ENCODE measurements around the gene FRMPD4.

Gene FRMPD4

DNA sequence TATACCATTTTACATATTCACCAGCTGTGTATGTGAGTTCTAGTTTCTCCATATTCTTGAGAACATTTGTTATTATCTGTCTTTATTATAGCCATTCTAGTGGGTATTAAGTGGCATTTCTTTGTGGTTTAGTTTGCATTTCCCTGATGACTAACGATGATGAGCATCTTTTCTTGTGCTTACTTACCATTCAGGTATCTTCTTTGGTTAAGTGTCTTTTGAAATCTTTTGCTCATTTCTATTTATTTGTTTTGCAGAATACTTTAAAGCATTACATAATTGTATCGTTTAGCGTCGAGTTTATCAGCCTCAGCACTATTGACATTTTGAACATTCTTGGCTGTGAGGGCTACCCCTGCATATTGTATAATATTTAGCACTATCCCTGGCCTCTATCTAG, 85.4 kb downstream of the FRMPD4 start:
- no peak for DNase-seq

DNA sequence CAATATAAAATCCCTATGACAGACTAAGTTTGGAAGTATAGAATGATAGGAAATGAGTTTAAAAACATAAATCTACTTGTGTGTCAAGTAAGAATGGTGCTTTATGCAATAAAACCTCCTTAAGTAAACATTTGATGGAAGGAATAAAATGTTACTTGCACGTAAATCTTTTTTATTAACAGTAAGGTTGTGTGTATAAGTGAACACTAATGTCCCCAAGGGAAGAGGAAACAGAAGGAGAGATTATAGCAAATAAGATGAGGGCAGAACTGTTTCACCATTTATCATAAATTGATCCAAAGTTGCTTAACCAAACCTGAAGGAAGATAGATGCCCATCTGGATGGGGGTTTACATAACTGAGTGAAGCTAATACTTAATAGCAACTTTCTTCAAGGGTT, 86.8 kb downstream of the FRMPD4 start:
- DNase-seq = no peak

DNA sequence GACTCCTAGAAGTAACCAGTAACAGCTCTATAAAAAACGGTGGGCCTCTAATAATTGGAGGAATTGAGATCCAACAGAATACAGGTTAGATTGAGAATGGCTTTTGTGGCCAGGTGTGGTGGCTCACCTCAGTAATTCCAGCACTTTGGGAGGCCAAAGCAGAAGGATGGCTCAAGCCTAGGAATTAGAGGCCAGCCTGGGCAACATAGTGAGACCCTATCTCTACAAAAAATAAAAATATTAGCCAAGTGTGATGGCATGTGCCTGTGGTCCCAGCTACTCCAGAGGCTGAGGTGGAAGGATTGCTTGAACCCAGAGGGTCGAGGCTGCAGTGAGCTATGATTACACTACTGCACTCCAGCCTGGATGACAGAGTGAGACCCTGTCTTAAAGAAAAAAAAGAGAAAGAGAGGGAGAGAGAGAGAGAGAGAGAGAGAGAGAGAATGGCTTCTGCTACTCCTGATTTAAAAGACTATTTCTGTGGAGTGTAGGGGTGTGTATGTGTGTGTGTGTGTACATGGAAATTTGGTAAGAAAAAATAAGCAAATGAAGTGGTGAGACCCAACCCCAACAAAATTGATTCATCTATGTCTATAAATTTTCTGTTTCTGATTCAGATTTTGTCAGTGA, 89.3 kb downstream of the FRMPD4 start:
- DNase-seq = no peak

DNA sequence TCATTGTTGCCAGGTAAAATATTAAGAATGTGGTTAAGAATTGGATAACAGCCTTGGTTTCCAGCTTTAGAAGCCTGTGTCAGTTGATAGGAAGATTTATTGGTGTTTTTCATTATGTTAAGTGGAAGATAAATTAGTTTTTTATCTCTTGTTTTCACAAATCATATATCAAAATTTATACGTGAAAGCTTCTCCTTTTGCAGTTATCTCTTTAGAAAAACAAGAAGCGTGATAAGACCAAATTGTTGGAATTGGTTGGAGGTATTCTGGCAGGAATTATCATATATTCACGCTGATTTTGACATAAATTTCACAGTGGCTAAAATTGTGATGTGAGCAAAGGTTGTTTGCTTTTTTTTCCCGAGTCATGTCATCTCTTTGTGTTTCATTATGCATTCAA, 90.6 kb downstream of the FRMPD4 start:
- no peak for DNase-seq

DNA sequence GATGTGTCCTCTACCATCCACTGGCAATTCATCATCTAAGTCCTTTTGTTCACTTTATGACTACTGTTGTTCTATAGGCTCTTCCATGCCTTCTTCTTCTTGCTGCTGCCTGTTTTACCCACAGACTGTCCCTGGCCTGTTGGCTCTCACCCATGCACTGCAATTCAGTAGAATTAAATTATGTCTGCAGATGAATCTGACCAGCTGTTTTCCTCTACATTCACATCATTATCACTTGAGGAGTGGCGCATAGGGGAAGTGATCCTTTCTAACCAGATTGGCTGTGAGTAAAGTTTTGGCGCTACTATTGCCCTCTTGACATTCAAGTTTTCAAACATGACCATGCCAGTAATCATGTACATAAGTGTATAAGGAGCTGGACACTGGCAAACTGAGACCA, 91.7 kb downstream of the FRMPD4 start:
- DNase-seq = no peak

DNA sequence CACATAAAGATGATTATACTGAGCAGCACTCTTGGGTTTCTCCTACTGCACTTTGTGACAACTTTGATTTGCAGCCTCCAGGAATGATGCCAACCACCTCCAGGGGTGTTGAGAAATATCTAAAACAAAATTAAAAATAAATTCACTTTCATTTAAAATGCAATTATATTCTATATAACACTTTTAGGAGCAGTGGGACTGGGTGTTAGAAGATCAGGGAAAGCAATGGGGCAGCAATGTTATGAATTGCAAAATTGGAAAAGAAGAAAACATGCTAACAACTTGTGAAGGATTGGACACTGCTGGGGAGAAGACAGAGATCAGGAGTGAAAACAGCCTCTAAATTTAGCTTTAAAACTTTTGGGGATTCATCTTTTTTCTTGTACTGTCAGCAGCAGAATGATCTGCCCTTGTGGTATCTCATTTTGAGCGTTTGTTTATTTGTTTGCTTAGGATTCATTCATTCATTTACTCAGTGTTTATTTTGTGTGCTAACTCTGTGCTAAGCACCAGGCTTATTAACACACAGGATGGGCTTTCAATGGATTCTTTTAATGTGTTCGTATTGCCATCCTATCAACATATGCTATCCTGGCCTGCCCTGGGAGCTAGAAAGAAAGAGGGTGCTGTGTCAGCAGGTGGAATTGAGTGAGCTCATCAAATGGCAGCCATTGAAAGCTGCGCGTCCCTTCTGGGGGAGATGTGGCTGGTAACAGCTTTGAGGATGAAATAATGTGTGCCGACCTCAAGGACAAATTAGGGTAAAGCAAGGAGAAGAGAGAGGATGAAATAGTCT, 96.5 kb downstream of the FRMPD4 start:
- no peak for DNase-seq

DNA sequence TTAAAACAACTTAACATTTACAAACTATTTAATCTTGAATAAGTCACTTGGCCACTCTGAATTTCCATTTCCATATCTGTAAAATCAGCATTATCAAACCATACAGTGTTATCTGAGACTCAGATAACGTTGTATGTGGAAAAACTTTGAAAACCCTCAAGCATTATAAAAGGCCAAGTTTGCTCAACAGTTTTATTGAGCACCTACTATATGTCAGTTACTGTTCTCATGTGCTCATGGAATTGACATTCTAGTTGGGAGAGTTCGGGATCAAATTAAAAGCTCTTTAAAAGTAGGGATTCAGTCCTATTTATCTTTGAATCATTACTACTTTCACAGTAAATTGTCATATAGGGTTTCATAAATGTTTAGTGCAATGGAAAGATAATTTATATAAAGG, 97.9 kb downstream of the FRMPD4 start:
- DNase-seq = no peak

DNA sequence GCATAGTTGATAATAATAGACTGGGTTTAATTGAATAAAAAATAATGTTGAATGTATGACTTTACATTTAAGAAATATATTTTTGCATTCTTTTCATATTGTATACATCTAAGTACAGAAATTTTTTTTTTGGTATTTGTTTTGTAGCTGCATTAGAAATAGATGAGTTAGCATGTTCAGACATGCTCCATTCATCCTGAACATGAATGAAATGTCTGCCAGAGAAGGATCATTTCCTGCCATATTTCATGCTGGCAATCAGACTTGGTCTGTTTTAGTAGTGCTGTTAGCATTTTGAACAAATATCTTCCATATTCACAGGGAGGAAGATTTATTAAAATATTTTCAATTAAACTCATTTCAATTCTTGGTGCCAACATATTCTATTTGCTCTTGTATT, 98.9 kb downstream of the FRMPD4 start:
- DNase-seq = no peak

DNA sequence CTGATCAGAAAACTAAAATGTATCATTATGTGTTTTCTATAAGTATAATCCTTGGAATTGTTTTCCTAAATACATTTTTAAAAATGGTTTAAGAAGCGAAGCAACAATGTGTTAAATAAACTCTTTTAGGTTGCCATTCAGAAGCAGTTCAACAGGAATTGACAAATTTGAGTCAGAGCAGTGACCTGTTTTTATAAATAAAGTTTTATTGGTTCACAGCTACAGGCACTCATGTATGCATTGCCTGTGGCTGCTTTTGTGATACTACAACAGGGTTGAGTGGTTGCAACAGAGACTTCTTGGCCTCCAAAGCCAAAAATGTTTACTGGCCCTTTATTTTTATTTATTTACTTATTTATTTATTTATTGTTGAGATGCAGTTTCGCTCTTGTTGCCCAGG, 99.5 kb downstream of the FRMPD4 start:
- no peak for DNase-seq

DNA sequence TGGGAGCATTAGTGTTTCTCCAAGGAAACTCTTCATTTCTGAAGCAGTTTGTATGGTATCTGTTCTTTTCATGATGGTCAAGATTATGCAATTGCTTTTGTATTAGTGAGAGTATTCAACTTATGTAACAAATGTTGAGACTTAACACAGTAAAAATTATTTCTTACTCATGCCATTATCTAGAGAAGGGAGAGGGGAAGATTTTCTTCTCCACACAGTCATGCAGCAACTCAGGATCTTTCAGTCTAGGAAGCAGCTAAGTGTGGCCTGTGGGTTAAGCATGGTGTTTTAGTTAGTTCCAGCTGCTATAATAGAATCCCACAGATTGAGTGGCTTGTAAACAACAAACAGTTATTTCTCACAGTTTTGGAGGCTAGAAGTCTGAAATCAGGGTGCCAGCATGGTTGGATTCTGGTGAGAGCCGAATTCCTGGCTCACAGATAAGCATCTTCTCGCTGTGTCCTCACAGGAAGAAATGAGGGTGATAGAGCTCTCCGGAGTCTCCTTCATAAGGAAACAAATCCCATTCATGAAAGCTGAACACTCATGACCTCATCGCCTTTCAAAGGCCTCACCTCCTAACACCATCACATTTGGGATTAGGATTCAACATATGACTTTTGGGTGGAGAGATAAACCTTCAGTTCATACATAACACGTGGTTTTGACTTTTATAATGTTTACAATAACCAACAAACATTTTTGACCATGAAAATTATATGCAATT, 101.2 kb downstream of the FRMPD4 start:
- DNase-seq = no peak

DNA sequence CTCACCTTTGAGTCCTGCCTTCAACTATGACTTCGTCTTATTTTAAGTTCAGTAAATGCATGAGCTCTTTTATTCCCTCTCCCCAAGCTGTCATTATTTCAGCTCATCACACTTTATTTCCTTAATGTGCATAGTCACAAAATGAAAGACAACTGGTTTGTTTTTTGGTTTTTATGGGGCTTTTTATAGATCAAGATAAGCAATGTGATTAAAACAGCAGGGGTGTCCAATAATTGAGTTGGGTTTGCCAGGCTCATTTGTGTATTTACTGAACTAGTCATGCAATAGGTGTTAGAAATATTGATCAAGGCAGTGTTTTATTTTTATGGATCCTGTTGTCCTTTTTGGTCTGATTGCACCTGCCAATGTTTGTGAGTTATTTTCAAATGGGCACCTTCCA, 102.2 kb downstream of the FRMPD4 start:
- DNase-seq = no peak

DNA sequence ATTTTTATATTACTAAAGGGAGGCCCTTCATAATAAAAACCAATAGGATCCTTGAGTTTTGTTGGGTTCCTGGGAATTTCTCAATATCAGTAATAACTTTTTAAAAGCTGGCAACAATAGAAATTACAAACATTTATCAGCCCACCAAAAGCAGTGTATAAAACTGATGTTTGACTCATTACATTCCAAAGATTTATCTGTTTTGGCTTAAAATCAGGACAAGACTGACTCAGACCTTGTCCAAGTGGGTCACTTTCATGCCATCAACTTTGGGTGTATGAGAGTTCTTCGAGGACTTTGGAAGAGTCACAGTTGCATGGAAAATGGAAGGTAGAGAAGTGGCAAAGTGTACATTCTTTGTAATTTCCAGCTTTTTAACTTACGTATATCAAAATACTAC, 102.8 kb downstream of the FRMPD4 start:
- DNase-seq = no peak

DNA sequence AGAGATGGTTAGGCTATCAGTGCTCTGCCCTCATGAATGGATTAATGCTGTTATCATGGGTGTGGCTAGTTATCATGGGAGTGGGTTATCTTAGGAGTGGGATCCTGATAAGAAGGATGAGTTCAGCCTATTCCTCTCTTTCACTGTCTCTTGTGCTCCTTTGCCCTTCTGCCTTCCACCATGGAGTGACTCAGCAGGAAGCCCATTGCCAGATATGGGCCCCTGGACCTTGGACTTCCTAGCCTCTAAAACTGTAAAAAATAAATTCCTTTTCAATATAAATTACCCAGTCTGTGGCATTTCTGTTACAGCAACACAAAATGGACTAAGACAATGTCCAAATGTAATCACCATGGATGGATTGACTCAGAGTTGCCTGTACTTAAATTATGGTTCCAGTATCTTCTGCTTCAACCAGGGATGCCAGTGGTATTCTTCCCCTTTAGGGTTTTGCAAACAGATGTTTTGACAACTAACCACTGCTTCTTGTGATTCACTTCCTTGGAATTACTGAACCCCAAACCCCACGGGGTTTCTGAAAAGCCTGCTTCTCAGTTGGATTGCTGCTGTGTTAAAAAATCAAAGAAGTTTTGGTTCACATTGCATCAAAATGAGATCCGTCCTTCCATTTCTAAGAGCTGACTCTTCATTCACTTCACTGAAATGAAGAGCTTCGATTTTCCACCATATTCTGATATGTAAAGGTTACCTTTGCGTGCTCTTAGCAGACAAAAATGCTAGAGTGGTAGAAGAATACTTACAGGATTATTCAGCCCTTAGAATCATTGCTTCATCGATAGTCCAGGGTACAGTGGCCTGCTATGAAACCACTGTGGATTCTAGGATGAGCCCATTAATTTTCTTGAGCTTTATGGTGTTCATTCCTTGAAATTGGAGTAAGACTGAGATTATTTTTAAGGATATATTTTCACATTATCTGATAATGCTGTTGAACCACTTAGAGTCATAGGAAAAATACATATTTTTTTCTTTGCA, 107.7 kb downstream of the FRMPD4 start:
- no peak for DNase-seq

DNA sequence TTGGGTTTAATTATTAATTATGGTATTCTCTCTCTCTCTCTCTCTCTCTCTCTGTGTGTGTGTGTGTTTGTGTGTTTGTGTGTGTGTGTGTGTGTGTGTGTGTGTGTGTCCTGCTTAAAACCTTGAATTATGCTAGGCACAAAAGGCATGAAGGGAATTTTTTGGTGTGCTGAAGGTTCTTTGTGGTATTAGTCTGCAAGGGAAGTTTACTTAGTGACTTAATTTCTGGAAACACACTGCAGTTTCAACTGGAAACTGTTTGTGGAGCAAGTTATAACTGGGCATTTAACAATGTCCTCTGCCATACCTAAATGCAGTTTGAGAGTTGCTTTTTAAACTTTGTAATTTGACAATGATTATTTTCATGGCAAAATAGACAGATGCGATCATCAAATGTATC, 111.7 kb downstream of the FRMPD4 start:
- DNase-seq = no peak

DNA sequence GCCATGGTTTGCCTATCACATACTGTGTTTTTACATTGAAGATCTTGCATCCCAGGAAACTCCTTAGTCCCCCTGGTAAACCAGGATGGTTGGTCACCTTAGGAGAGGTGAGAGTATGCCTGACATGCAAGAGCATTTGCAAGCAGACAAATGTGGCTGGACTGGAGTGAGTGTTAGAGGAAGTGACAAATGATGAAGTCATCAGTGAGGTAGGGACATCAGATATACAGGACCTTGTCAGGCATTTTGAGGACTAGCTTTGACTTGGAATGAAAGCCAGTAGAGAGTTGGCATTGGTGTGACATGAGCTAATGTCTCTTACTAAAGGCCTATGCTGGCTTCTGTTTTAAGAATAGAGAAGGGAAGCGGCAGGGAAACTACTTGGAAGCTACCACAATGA, 124.9 kb downstream of the FRMPD4 start:
- DNase-seq = no peak

DNA sequence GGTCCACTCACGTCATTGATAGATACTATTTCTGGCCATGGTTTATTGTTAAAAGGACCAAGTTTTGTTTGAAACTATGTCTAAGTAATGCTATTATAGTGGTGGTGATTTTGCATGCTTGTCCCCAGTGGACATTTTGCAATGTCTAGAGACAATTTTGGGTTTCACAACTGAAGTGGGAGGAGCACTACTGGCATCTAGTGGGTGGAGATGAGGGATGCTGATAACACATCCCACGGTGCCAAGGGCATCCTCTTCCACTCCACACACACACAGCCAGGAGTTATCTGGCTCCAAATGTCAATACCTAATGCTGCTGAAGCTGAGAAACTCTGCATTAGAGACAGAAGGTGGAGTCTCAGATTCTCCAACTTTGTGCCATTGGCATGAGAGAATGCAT, 131.2 kb downstream of the FRMPD4 start:
- DNase-seq = no peak

DNA sequence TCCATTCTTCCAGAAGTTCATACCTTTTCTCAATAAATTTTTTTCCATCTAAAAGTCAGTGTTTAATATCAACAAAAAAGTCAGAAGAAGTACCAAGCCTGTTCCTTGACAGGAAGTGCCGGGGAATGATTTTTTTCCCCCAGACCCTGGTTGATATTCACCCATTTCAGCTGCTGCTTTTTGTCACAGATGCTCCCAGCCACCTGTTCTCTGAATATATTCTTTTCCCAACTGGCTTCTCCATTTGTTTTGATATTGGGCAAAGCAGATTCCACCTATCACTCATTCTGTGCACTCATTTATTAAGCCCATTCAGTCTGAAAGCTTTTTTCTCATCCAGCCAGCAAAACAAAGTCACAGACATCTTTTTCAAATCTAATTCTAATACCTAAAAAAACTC, 139.9 kb downstream of the FRMPD4 start:
- no peak for DNase-seq

DNA sequence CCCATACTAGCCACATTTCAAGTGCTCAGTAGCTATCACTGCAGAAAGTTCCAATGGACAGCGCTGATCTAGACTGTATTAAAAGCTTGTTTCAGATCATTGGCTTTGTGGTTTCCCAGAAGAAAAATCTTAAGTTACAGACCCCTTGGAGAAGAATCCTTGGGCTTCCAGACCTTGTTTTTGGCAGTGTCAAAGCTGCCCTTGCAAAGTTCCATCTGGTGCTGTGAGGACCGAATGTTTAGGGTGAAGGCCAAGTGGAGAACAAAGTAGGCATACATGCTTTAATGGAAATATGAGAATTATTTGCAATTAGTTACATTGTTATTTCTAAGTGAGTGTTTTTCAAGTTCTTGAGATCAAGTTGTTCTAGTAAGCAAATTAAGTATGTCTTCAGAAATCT, 144.7 kb downstream of the FRMPD4 start:
- no peak for DNase-seq

DNA sequence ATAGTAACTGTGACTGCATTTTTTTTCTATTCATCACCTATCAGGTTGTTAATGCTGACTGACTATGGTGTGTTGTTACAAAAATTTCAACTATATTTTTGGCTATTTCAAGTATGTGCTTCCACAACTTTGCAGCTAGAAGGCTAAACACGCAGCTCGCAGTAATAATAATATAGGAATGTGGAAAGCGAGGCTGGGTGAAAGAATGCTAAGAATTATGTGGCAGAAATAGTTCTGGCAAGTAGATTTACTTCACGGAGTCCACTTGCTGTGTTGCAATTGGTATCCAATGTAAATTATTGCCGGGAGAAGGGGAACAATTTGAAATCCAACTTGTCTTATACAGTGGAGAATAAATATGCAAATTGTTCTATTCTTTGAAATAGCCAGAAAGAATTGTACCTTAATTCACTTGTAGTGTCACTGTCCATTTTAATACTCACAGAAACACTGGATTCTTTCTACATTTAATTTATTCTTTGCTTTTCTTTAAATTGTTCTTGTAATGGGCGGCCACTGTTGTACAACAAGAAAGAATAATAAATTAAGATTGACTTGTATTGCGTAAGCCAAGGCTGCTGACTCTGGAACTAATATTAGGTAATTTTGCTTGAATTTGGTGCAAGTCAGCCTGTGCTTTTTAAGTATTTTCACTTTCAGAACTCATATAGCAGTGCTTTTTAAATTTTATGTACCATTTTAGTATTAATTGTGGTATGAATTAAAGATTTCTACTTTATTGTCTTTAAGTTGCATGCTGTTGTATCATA, 154.9 kb downstream of the FRMPD4 start:
- no peak for DNase-seq

DNA sequence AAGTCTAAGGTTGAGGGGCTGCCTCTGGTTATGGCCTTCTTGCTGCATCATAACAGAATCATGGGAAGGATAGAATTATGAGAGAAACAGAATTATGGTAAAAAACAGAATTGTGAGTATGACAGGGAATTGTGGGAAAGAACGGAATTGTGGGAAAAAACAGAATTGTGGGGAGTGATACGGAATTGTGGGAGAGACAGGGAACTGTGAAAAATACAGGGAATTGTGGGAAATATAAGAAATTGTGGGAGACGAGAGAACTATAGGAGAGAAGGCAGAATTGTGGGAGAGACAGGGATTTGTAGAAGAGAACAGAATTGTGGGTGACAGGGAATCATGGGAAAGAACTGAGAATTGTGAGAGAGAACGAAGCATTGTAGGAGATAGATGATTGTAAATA, 159.1 kb downstream of the FRMPD4 start:
- no peak for DNase-seq

DNA sequence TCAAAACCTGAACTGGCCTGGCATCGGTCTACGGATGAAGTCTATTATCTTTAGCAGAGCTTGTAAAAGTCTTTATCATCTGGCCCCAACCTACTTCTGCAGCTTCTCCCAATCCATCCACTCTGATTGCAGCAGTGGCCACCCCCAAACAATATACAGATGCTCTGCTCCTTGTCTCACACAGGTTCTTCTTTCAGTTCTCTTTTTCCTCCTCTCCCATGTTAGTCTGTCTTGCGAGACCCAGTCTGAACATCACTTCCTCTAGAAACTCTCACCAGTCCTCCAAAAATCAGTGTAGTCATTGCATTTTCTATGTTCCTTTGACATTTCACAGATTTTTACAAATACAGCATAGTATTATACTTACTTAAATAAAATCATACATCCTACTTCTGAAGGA, 163.0 kb downstream of the FRMPD4 start:
- no peak for DNase-seq

DNA sequence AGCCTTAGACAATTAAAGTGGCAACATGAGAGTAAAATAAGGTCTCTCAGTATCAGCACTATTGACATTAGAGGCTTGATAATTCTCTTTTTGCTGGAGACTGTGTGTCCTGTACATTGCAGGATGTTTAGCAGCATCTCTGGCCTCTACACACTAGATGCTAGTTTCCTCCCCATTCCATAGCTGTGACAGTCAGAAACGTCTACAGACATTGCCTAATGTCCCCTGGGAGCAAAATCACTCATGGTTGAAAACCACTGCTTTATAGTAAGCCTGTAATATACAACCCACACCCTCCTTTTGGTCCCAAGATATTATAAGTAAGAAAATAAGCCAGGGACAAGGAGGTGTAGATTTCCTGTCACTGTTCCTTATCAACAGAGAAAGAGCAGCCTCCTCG, 166.0 kb downstream of the FRMPD4 start:
- no peak for DNase-seq

All from stimulated activated CD4-positive, alpha-beta T cell treated with anti-CD3 and anti-CD28 coated beads, Interleukin-15, amount 100 ng/mL, for 24 hours (primary cell).